ENCODE data around the gene ATPAF2. TPM values are rescaled to one million over a fixed set of nuclear protein-coding genes. Genes with fewer than 3 reads are reported as not detected.

ATPAF2 gene
- total and polyA plus RNA-seq, 2 experiments from 2014 or later, result 24.3 to 25.7 TPM

DNA sequence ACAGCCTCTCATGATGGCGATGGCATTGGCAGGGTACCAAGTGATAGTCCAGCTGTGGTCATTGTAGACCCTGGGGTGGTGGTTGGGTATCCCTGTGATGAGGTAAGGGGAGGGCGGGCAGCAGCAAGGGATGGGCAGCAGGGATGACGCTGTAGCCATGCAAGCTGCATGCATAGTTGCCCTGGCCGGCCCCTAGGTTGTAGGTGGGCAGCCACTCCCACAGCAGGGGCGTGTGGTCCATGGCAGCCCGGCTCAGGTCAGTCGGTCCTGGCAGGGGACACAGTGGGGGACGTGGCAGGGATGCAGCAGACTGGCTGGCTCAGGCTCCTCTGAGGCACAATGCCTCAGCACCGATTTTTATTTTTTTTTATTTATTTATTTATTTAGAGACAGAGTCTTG, 57.6 kb downstream of the ATPAF2 start:
- H3K27me3 Mint-ChIP-seq (ENCODE audit: insufficient read depth, low read depth, poor library complexity), result peaks cover 2% of the 10 kb centered on the region
- no peaks in the 10 kb centered on the region for H4K20me1 ChIP-seq (replicated peaks; ENCODE audit: insufficient read depth)
- no peaks in the 10 kb centered on the region for H3F3A ChIP-seq (replicated peaks; ENCODE audit: low read depth)
- ATAC-seq (no peak), DNase-seq (ENCODE audit: low spot score) (no peak)
- H3K79me2 ChIP-seq (replicated peaks; ENCODE audit: insufficient read depth), result no peaks in the 10 kb centered on the region
- H3K4me1 Mint-ChIP-seq, result no peaks in the 10 kb centered on the region
- no peaks in the 10 kb centered on the region for H3K4me1 ChIP-seq (ENCODE audit: insufficient read depth)
- H3K4me3 ChIP-seq, result no peak overlapping the region
- H3K27ac Mint-ChIP-seq, result no peak overlapping the region
- H3K9me3 Mint-ChIP-seq, result no peaks in the 10 kb centered on the region
- H3K4me3 Mint-ChIP-seq, result no peak overlapping the region
- TF ChIP-seq POLR2AphosphoS5 (IDR thresholded peaks at IDR 0.05; ENCODE audit: low read depth), result no peak
- H3K36me3 ChIP-seq (ENCODE audit: insufficient read depth), result no peaks in the 10 kb centered on the region
- H3K4me2 ChIP-seq, result no peak overlapping the region
- no peak overlapping the region for H3K27ac ChIP-seq (ENCODE audit: low read depth)
- no peaks in the 10 kb centered on the region for H3K9me2 ChIP-seq (ENCODE audit: insufficient read depth)
- H2AFZ ChIP-seq, result no peak overlapping the region; the same call in 1 of the 2 replicates
- no peaks in the 10 kb centered on the region for H3K36me3 Mint-ChIP-seq (ENCODE audit: low read depth)
- no peaks in the 10 kb centered on the region for H3K27me3 ChIP-seq (ENCODE audit: insufficient read depth)

GRCh38 chr17:17979778-17980177, 59.2 kb downstream of the ATPAF2 start:
- Mint-ChIP-seq H3K27ac (no peak overlapping the region), H3K36me3 (ENCODE audit: low read depth) (no peaks in the 10 kb centered on the region), H3K4me3 (no peak overlapping the region), H3K4me1 (no peaks in the 10 kb centered on the region), H3K27me3 (ENCODE audit: insufficient read depth, low read depth, poor library complexity) (peaks cover 3% of the 10 kb centered on the region), H3K9me3 (no peaks in the 10 kb centered on the region)
- TF ChIP-seq ETS1 (IDR thresholded peaks at IDR 0.05), result no peak
- TF ChIP-seq NANOG (IDR thresholded peaks at IDR 0.05; ENCODE audit: borderline replicate concordance), result no peak
- no peak for TF ChIP-seq CREB1 (CRISPR knock-in tag; IDR thresholded peaks at IDR 0.05; ENCODE audit: low read depth)
- Histone ChIP-seq H3K9me2 (ENCODE audit: insufficient read depth) (no peaks in the 10 kb centered on the region), H3K27ac (ENCODE audit: low read depth) (no peak overlapping the region), H3K4me3 (no peak overlapping the region), H3F3A (replicated peaks; ENCODE audit: low read depth) (no peaks in the 10 kb centered on the region), H4K20me1 (replicated peaks; ENCODE audit: insufficient read depth) (no peaks in the 10 kb centered on the region), H2AFZ (no peak overlapping the region), H3K4me1 (ENCODE audit: insufficient read depth) (no peaks in the 10 kb centered on the region), H3K79me2 (replicated peaks; ENCODE audit: insufficient read depth) (no peaks in the 10 kb centered on the region), H3K36me3 (ENCODE audit: insufficient read depth) (no peaks in the 10 kb centered on the region), H3K4me2 (no peak overlapping the region), H3K27me3 (ENCODE audit: insufficient read depth) (no peaks in the 10 kb centered on the region)
- no peak for ATAC-seq
- no peak for DNase-seq (ENCODE audit: low spot score)

- Histone ChIP-seq H3K4me2 (no peak overlapping the region), H3K79me2 (replicated peaks; ENCODE audit: insufficient read depth) (no peaks in the 10 kb centered on the region), H4K20me1 (replicated peaks; ENCODE audit: insufficient read depth) (no peaks in the 10 kb centered on the region), H2AFZ (no peak overlapping the region), H3K27ac (ENCODE audit: low read depth) (no peak overlapping the region), H3K9me2 (ENCODE audit: insufficient read depth) (no peaks in the 10 kb centered on the region), H3K27me3 (ENCODE audit: insufficient read depth) (no peaks in the 10 kb centered on the region), H3F3A (replicated peaks; ENCODE audit: low read depth) (no peaks in the 10 kb centered on the region), H3K4me1 (ENCODE audit: insufficient read depth) (no peaks in the 10 kb centered on the region), H3K36me3 (ENCODE audit: insufficient read depth) (no peaks in the 10 kb centered on the region), H3K4me3 (no peak overlapping the region)
- Mint-ChIP-seq H3K4me1 (no peaks in the 10 kb centered on the region), H3K36me3 (ENCODE audit: low read depth) (no peaks in the 10 kb centered on the region), H3K4me3 (no peak overlapping the region; the same call in 2 of the 3 replicates), H3K9me3 (no peaks in the 10 kb centered on the region), H3K27me3 (ENCODE audit: insufficient read depth, low read depth, poor library complexity) (peaks cover 3% of the 10 kb centered on the region), H3K27ac (no peak overlapping the region)
- DNase-seq (ENCODE audit: low spot score) (no peak), ATAC-seq (peak; percentile 32; the same call in 1 of the 3 replicates)
- TF ChIP-seq ZNF331 (CRISPR knock-in tag; IDR thresholded peaks at IDR 0.05; ENCODE audit: low read depth) (no peak), ETS1 (IDR thresholded peaks at IDR 0.05) (no peak), CTCF (conservative IDR thresholded peaks at IDR 0.05; ENCODE audit: low read depth in 2 of 2) (no peak), STAT1 (IDR thresholded peaks at IDR 0.05; ENCODE audit: unreplicated experiment) (no peak), CREB1 (CRISPR knock-in tag; IDR thresholded peaks at IDR 0.05; ENCODE audit: low read depth) (no peak), REST (IDR thresholded peaks at IDR 0.05; ENCODE audit: unreplicated experiment) (no peak), JUNB (IDR thresholded peaks at IDR 0.05; ENCODE audit: unreplicated experiment) (no peak), EZH2 (IDR thresholded peaks at IDR 0.05; ENCODE audit: low read depth, unreplicated experiment) (no peak), NANOG (IDR thresholded peaks at IDR 0.05; ENCODE audit: borderline replicate concordance) (no peak), POLR2AphosphoS5 (IDR thresholded peaks at IDR 0.05; ENCODE audit: low read depth) (no peak)
These were observed 60.2 kb downstream of the ATPAF2 start for GRCh38 chr17:17978481-17979424.
